ENCODE data around the gene EZR.
"Not testable (repeated sequence)": the region's sequence is repeated elsewhere in the genome, so short reads cannot be mapped to it uniquely, and the experiment has no call there.

- TF ChIP-seq CTCF, POLR2A (IDR thresholded peaks at IDR 0.05): not testable (repeated sequence)
These were observed 4.4 kb upstream of the EZR start for GRCh38 chr6:158823616-158824015.
